Prostate gland (tissue), 2 donors: ENCODE data around the gene NUFIP1.

ENCODE experiments used
- CTCF ChIP-seq, 4 experiments: fragments of 200-600 bp in 2 of 4; fragments of 450-650 bp in 2 of 4; sonication (generic) in 2 of 4; IDR thresholded peaks; 1 replicate in 3 of 4; 2 replicates in 1 of 4; pipeline ENCODE4 v1.5.1; 2016 to 2019; ENCODE audit warnings: antibody characterized with exemption in 4 of 4, mild to moderate bottlenecking in 2 of 4, moderate library complexity in 2 of 4
- POLR2A ChIP-seq: fragments of 450-650 bp; IDR thresholded peaks from one replicate; pipeline ENCODE4 v1.6.1; 2016; ENCODE audit warnings: antibody characterized with exemption, mild to moderate bottlenecking
- POLR2AphosphoS5 ChIP-seq: sonication (generic); formaldehyde crosslinking; IDR thresholded peaks from one replicate; pipeline ENCODE4 v1.6.1; 2017; ENCODE audit warnings: antibody characterized with exemption

- TF ChIP-seq CTCF (IDR thresholded peaks at IDR 0.05), result no peak
- no peak for TF ChIP-seq POLR2A
- TF ChIP-seq POLR2AphosphoS5, result no peak
These were observed 59.6 kb downstream of the NUFIP1 start for GRCh38 chr13:44929692-44930091.
